AG04450 (cell line): ENCODE measurements around the gene CD79B. TPM values are rescaled to one million over a fixed set of nuclear protein-coding genes. Genes with fewer than 3 reads are reported as not detected.

Source experiments
- CTCF ChIA-PET: fragments of 300-600, 350-600 bp; formaldehyde crosslinking; extraction: SDS; loops from one replicate; lab custom pipeline; 2022; ENCODE audit warnings: antibody characterized with exemption, inconsistent platforms; lab: Charles Lee
- POLR2A ChIA-PET: fragments of 350-600 bp; formaldehyde crosslinking; extraction: SDS; loops from one replicate; lab custom pipeline; 2021; ENCODE audit warnings: antibody characterized with exemption, inconsistent platforms; lab: Yijun Ruan, JAX
- DNase-seq: peaks from one replicate; pipeline ENCODE4 v3.0.0-alpha.2; 2011; ENCODE audit warnings: low read depth, low spot score
- H3K27ac ChIP-seq: one replicate; pipeline ENCODE4 v1.5.1; 2012; ENCODE audit warnings: low read depth, low read length, control low read depth
- H3K27me3 ChIP-seq: one replicate; pipeline ENCODE4 v1.6.0; 2012; ENCODE audit warnings: low read length; ENCODE audit not compliant: control insufficient read depth, insufficient read depth
- H3K4me3 ChIP-seq: 2 replicates; pipeline ENCODE4 v1.5.1; 2011; ENCODE audit warnings: mild to moderate bottlenecking, low read depth, low read length, control low read depth
- H3K9me3 ChIP-seq: 2 replicates; pipeline ENCODE4 v1.5.1; 2012; ENCODE audit warnings: low read length; ENCODE audit not compliant: control insufficient read depth, insufficient read depth
- CTCF ChIP-seq: IDR thresholded peaks from 2 replicates; pipeline ENCODE4 v1.5.1; 2011; ENCODE audit warnings: low read depth, low read length, control low read depth, inconsistent platforms
- polyA plus RNA-seq: library from polyadenylated mRNA; depleted of rRNA; stranded (reverse); fragments of >200 nt; gene quantifications from 2 replicates; pipeline ENCODE4 v1.2.3, GENCODE V29; 2011; rRNA removed
- small RNA-seq: library from RNA; depleted of rRNA; stranded (forward); fragments of <200 nt; gene quantifications from one replicate; pipeline ENCODE3, GENCODE V24; 2012; ENCODE audit warnings: low read depth; ENCODE audit not compliant: insufficient read length

Gene CD79B
- polyA plus RNA-seq, 1 experiment: not detected

- no peak for DNase-seq
- Histone ChIP-seq H3K4me3 (no peak overlapping the region), H3K9me3 (no peaks in the 10 kb centered on the region), H3K27ac (no peak overlapping the region), H3K27me3 (peaks cover 4% of the 10 kb centered on the region)
- ChIA-PET POLR2A (no interaction called here), CTCF (interaction anchor here (1.4 kb wide), 1 partner anchor 11 kb away, joined by 6 read pairs; no protein-coding TSS in a partner anchor)
- TF ChIP-seq CTCF: no peak
These were observed 51.4 kb downstream of the CD79B start for GRCh38 chr17:63880706-63881105.

Small RNAs within 50 kb of the gene (small RNA-seq; reads per million reads assigned to genes)
- gene AC040958.1 (not detected), gene AC127029.1 (not detected), gene GH1 (not detected)

Other genes with a start within 250 kb of the CD79B start
- 13.4 and 24.6 TPM in 2 replicates for gene LIMD2, start 232.2 kb downstream of the CD79B start, polyA plus RNA-seq
- 28.0 and 28.1 TPM in 2 replicates for gene STRADA, start 190.5 kb downstream of the CD79B start, polyA plus RNA-seq
- 52.2 and 68.9 TPM in 2 replicates for gene CCDC47, start 158.7 kb downstream of the CD79B start, polyA plus RNA-seq
- gene DDX42, start 158.2 kb downstream of the CD79B start, polyA plus RNA-seq: 122 and 141 TPM in 2 replicates
- gene PSMC5, start 104.9 kb downstream of the CD79B start, polyA plus RNA-seq: 179 and 220 TPM in 2 replicates
- 54.2 and 58.4 TPM in 2 replicates for gene FTSJ3, start 104.7 kb downstream of the CD79B start, polyA plus RNA-seq
- gene SMARCD2, start 89.6 kb downstream of the CD79B start, polyA plus RNA-seq: 48.8 and 58.3 TPM in 2 replicates
- gene CSH2, start 58.7 kb downstream of the CD79B start, polyA plus RNA-seq: not detected in 2 replicates
- gene GH2, start 50.4 kb downstream of the CD79B start, polyA plus RNA-seq: not detected in 2 replicates
- not detected in 2 replicates for gene CSH1, start 35.8 kb downstream of the CD79B start, polyA plus RNA-seq
- gene CSHL1, start 21.1 kb downstream of the CD79B start, polyA plus RNA-seq: not detected in 2 replicates
- gene GH1, start 13.5 kb downstream of the CD79B start, polyA plus RNA-seq: not detected in 2 replicates
- gene SCN4A, start 40.6 kb upstream of the CD79B start, polyA plus RNA-seq: 0.01 TPM in 2 replicates
- 0.15 and 0.19 TPM in 2 replicates for gene PRR29, start 66.0 kb upstream of the CD79B start, polyA plus RNA-seq
- 0.16 and 0.52 TPM in 2 replicates for gene ICAM2, start 88.3 kb upstream of the CD79B start, polyA plus RNA-seq
- gene ERN1, start 197.8 kb upstream of the CD79B start, polyA plus RNA-seq: 4.5 and 4.7 TPM in 2 replicates